SU-DHL-6 (cell line): ENCODE results near the gene CFAP141.

Experiments
- CTCF ChIP-seq: fragments of 200-600 bp; sonication (generic); IDR thresholded peaks from one replicate; pipeline ENCODE4 v1.5.1; 2017; ENCODE audit warnings: antibody characterized with exemption, mild to moderate bottlenecking, low read length, moderate library complexity; ENCODE audit not compliant: insufficient read depth, poor library complexity, severe bottlenecking
- EZH2phosphoT487 ChIP-seq: fragments of 200-600 bp; sonication (generic), shearing (Covaris generic); conservative IDR thresholded peaks from 2 replicates; pipeline ENCODE4 v1.6.1; 2018; ENCODE audit warnings: mild to moderate bottlenecking, antibody characterized with exemption, low read length, moderate library complexity, mixed read lengths

DNA sequence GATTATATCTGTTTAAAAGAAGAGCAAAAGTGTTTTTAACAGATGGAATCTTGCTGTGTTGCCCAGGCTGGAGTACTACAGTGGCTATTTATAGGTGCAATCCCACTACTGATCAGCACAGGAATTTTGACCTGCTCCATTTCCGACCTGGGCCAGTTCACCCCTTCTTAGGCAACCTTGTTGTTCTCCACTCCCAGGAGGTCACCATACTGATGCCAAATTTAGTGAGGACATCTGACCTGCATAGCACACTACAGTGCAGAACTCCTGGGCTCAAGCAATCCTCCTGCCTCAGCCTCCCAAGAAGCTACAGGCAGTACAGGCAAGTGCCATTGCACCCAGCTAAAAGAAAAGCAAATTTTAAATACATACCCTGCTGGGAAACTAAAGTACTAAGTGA lies 39.9 kb downstream of the CFAP141 start:
- no peak for TF ChIP-seq CTCF
- TF ChIP-seq EZH2phosphoT487: no peak
